ENCODE measurements around the gene NR1I3.
"Not testable (repeated sequence)": the region's sequence is repeated elsewhere in the genome, so short reads cannot be mapped to it uniquely, and the experiment has no call there.

NR1I3 gene

DNA sequence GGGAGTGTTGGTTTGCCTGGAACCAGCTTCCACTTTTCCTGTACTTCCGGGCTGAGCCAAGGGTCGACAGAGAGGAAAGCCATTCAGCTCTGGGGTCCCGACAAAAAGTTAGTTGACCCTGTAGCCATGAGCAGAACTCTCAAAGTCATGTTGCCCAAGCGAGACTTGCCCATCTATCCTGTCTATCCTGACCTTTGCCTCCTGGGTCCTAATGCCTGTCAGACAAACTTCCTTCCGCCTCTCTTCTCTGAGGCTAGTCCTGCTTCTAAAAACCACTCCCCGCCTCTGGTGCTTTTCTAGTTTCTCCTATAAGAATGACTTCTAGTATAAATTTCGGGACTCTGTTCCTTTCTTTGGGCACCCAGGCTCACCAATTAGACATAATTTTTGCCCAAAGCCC is 12.8 kb upstream of the NR1I3 start:
- TF ChIP-seq ZEB2 (tag by site-specific recombination; IDR thresholded peaks at IDR 0.05) (no peak), ZIC2 (tag by site-specific recombination; IDR thresholded peaks at IDR 0.05) (no peak), REST (tag by site-specific recombination; IDR thresholded peaks at IDR 0.05) (no peak), ZNF843 (tag by site-specific recombination; IDR thresholded peaks at IDR 0.05) (no peak), ZNF624 (tag by site-specific recombination; IDR thresholded peaks at IDR 0.05) (no peak), PRDM1 (tag by site-specific recombination; IDR thresholded peaks at IDR 0.05) (no peak), ZNF561 (tag by site-specific recombination; IDR thresholded peaks at IDR 0.05; ENCODE audit: borderline replicate concordance) (no peak), INSM2 (tag by site-specific recombination; IDR thresholded peaks at IDR 0.05) (no peak), ZNF629 (tag by site-specific recombination; IDR thresholded peaks at IDR 0.05) (no peak), ZNF211 (tag by site-specific recombination; IDR thresholded peaks at IDR 0.05; ENCODE audit: low read depth) (no peak), ZNF585B (tag by site-specific recombination; IDR thresholded peaks at IDR 0.05) (no peak)
- TF ChIP-seq, protein P1, sequence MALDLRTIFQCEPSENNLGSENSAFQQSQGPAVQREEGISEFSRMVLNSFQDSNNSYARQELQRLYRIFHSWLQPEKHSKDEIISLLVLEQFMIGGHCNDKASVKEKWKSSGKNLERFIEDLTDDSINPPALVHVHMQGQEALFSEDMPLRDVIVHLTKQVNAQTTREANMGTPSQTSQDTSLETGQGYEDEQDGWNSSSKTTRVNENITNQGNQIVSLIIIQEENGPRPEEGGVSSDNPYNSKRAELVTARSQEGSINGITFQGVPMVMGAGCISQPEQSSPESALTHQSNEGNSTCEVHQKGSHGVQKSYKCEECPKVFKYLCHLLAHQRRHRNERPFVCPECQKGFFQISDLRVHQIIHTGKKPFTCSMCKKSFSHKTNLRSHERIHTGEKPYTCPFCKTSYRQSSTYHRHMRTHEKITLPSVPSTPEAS (tag by site-specific recombination; IDR thresholded peaks at IDR 0.05), result no peak
- H3K4me3 ChIP-seq (ENCODE audit: low read depth, low read length), result no peak overlapping the region
- no peak overlapping the region for H3K27ac ChIP-seq (ENCODE audit: extremely low read depth, low read depth, low read length)
- no peaks in the 10 kb centered on the region for H3K4me1 ChIP-seq (ENCODE audit: control insufficient read depth, insufficient read depth, low read length)
- CTCF ChIA-PET, result interaction anchor here (0.7 to 3.6 kb wide), 3 partner anchors 10 to 24 kb away, joined by 4 to 17 read pairs (median 6); partner anchors contain the start of gene TOMM40L
- H3K36me3 ChIP-seq (ENCODE audit: control insufficient read depth in 2 of 2, insufficient read depth in 1 of 2, low read length in 2 of 2), result no peaks in the 10 kb centered on the region
- no peaks in the 10 kb centered on the region for H3K9me3 ChIP-seq (ENCODE audit: control insufficient read depth, insufficient read depth, low read depth, low read length)
- POLR2A ChIA-PET, result no interaction called here

- H3K9me3 ChIP-seq (ENCODE audit: control insufficient read depth, insufficient read depth, low read depth, low read length); H3K4me3 ChIP-seq (ENCODE audit: low read depth, low read length); H3K27ac ChIP-seq (ENCODE audit: extremely low read depth, low read depth, low read length); H3K36me3 ChIP-seq (ENCODE audit: control insufficient read depth in 2 of 2, insufficient read depth in 1 of 2, low read length in 2 of 2); POLR2A ChIA-PET; H3K4me1 ChIP-seq (ENCODE audit: control insufficient read depth, insufficient read depth, low read length): not testable (repeated sequence)
- CTCF ChIA-PET, result interaction anchor here (0.6 to 3.6 kb wide), 4 partner anchors 9 to 260 kb away, joined by 3 to 17 read pairs (median 7); partner anchors contain the start of gene TOMM40L
Measured at GRCh38 chr1:161250100-161250499, 12.1 kb upstream of the NR1I3 start.

- CTCF ChIA-PET, result no interaction called here
- no peaks in the 10 kb centered on the region for H3K4me1 ChIP-seq (ENCODE audit: control insufficient read depth, insufficient read depth, low read length)
- H3K36me3 ChIP-seq (ENCODE audit: control insufficient read depth in 2 of 2, insufficient read depth in 1 of 2, low read length in 2 of 2), result no peaks in the 10 kb centered on the region
- no peak overlapping the region for H3K4me3 ChIP-seq (ENCODE audit: low read depth, low read length)
- no peak for TF ChIP-seq ZNF521 (tag by site-specific recombination; IDR thresholded peaks at IDR 0.05)
- no peak for TF ChIP-seq ZNF398 (tag by site-specific recombination; IDR thresholded peaks at IDR 0.05)
- TF ChIP-seq SCRT2 (tag by site-specific recombination; IDR thresholded peaks at IDR 0.05), result no peak
- TF ChIP-seq OSR2 (tag by site-specific recombination; IDR thresholded peaks at IDR 0.05), result no peak
- no peak for TF ChIP-seq ZNF777 (tag by site-specific recombination; IDR thresholded peaks at IDR 0.05; ENCODE audit: borderline replicate concordance)
- TF ChIP-seq ZNF146 (tag by site-specific recombination; IDR thresholded peaks at IDR 0.05), result no peak
- no peak for TF ChIP-seq ZNF324 (tag by site-specific recombination; IDR thresholded peaks at IDR 0.05)
- TF ChIP-seq ZNF335 (tag by site-specific recombination; conservative IDR thresholded peaks at IDR 0.05), result no peak
- POLR2A ChIA-PET, result no interaction called here
- no peak overlapping the region for H3K27ac ChIP-seq (ENCODE audit: extremely low read depth, low read depth, low read length)
- no peaks in the 10 kb centered on the region for H3K9me3 ChIP-seq (ENCODE audit: control insufficient read depth, insufficient read depth, low read depth, low read length)
Measured at GRCh38 chr1:161244888-161245287, 6.9 kb upstream of the NR1I3 start.

All from HEK293 (cell line).